HUES64 (cell line): ENCODE measurements around the gene SNTG2.

ENCODE experiments used
- H3K27ac ChIP-seq: 2 replicates; pipeline ENCODE4 v1.7.0; 2013; ENCODE audit warnings: low read depth, low read length, inconsistent platforms
- H3K27me3 ChIP-seq: 2 replicates; pipeline ENCODE4 v1.6.1; 2013; ENCODE audit warnings: mild to moderate bottlenecking, low read length; ENCODE audit not compliant: insufficient read depth
- H3K36me3 ChIP-seq: 2 replicates; pipeline ENCODE4 v1.6.1; 2013; ENCODE audit warnings: mild to moderate bottlenecking, low read length; ENCODE audit not compliant: insufficient read depth
- H3K4me1 ChIP-seq: 2 replicates; pipeline ENCODE4 v1.6.1; 2013; ENCODE audit warnings: mild to moderate bottlenecking, low read length, moderate library complexity; ENCODE audit not compliant: insufficient read depth
- H3K4me3 ChIP-seq: 2 replicates; pipeline ENCODE4 v1.5.1; 2013; ENCODE audit warnings: mild to moderate bottlenecking, low read length, moderate library complexity
- H3K9ac ChIP-seq: 2 replicates; pipeline ENCODE4 v1.6.1; 2013; ENCODE audit warnings: mild to moderate bottlenecking, low read depth, low read length
- H3K9me3 ChIP-seq: 2 replicates; pipeline ENCODE4 v1.6.1; 2013; ENCODE audit warnings: low read depth, low read length; ENCODE audit not compliant: insufficient read depth
- WGBS: fragments of 150-250, 120-280 bp; methylation state at CpG from one replicate; pipeline ENCODE4 v1.1.7; 2013; ENCODE audit warnings: missing lambda C conversion rate; 5-methylcytosine and 5-hydroxymethylcytosine counted together

The SNTG2 gene

DNA sequence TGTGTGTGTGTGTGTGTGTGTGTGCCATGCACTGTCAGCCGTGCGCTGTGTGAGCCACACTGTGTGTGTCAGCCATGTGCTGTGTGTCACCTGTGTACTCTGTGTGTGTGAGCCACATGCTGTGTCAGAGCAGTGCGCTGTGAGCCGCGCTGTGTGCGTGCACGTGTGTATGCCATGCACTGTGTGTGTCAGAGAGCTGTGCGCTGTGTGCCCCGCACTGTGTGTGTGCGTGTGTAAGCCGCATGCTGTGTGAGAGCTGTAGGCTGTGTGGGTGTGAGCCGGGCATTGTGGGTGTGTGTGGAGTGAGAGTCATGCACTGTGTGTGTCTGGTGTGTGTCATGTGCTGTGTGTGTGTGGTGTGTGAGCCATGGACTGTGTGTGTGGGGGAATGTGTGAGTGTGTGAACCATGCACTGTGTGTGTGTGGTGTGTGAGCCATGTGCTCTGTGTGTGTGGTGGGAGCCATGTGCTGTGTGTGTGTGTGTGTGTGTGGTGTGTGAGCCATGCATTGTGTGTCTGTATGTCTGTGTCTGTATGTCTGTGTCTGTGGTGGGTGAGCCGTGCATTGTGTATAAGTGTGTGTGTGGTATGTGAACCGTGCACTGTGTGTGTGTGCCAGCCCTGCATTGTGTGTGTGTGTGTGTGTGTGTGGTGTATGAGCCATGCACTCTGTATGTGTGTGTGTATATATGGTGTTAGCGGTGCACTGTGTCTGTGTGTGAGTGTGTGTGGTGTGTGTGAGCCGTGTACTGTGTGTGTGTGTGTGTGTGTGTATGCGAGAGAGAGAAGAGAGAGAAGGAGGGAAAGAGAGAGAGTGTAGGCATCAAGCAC lies 356.3 kb downstream of the SNTG2 start:
- WGBS: 94% methylated on average over 17 of the region's 17 CpGs
- Histone ChIP-seq H3K9me3 (no peaks in the 10 kb centered on the region), H3K27me3 (no peaks in the 10 kb centered on the region), H3K36me3 (no peaks in the 10 kb centered on the region), H3K4me3 (no peak overlapping the region), H3K27ac (no peak overlapping the region), H3K9ac (no peak overlapping the region), H3K4me1 (peaks cover 3% of the 10 kb centered on the region; the same call in 1 of the 2 replicates)

DNA sequence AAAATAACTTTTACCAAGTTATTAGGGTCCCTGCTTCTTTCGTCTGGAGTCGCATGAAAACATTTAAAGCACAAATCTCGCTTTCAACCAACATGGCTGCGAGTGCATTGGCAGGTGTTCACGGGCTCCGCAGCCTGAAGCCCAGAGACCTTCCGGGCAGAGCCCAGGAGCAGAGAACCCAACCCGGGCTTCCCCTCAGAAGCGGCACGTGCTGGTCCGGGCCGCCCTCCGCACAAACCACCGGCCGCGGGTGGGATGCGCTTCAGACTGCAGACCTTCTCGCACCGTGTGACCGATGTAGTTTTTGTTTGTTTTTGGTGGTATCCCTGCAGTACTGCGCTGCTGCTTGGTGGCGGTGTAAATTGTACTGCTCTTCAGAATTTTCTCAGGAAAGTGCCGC lies 357.0 kb downstream of the SNTG2 start:
- 93% methylated on average over 23 of the region's 23 CpGs for WGBS
- H3K9me3 ChIP-seq: no peaks in the 10 kb centered on the region
- no peaks in the 10 kb centered on the region for H3K27me3 ChIP-seq
- H3K4me3 ChIP-seq: no peak overlapping the region
- H3K4me1 ChIP-seq: peaks cover 3% of the 10 kb centered on the region; the same call in 1 of the 2 replicates
- H3K9ac ChIP-seq: no peak overlapping the region
- H3K27ac ChIP-seq: no peak overlapping the region
- no peaks in the 10 kb centered on the region for H3K36me3 ChIP-seq

- H3K4me1 ChIP-seq: peaks cover 3% of the 10 kb centered on the region; the same call in 1 of the 2 replicates
- H3K4me3 ChIP-seq: no peak overlapping the region
- no peak overlapping the region for H3K9ac ChIP-seq
- H3K27ac ChIP-seq: no peak overlapping the region
- no peaks in the 10 kb centered on the region for H3K36me3 ChIP-seq
- 97% methylated on average over 7 of the region's 8 CpGs for WGBS
- H3K27me3 ChIP-seq: no peaks in the 10 kb centered on the region
- H3K9me3 ChIP-seq: no peaks in the 10 kb centered on the region
Measured at GRCh38 chr2:1308678-1309077, 358.0 kb downstream of the SNTG2 start.

GRCh38 chr2:1309507-1309906 lies 358.9 kb downstream of the SNTG2 start:
- H3K4me3 ChIP-seq: no peak overlapping the region
- peak overlapping the region; percentile 48; the same call in 1 of the 2 replicates for H3K27ac ChIP-seq
- 79% methylated on average over 3 of the region's 3 CpGs for WGBS
- H3K36me3 ChIP-seq: no peaks in the 10 kb centered on the region
- H3K9ac ChIP-seq: no peak overlapping the region
- H3K4me1 ChIP-seq: peaks cover 3% of the 10 kb centered on the region; the same call in 1 of the 2 replicates
- H3K27me3 ChIP-seq: no peaks in the 10 kb centered on the region
- no peaks in the 10 kb centered on the region for H3K9me3 ChIP-seq

DNA sequence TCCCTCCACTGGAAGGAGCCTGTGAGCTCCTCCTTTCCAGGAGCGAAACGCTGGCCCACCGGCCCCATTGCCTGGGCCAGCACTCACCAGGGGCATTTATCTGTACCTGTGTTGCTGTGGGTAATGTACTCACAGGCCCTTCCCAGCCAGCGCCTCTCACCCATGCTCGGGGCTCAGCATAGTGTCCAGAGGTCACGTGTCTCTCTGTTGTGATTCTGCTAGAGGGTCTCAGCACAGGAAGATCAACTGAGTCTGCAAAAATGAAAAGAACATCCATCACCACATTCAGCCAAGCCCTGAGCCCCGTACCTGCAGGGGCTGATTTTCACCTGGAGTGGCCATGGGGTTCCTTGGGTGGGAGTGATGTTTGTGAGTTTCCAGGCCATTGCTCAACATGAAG lies 359.6 kb downstream of the SNTG2 start:
- Histone ChIP-seq H3K4me1 (peaks cover 3% of the 10 kb centered on the region; the same call in 1 of the 2 replicates), H3K36me3 (no peaks in the 10 kb centered on the region), H3K9me3 (no peaks in the 10 kb centered on the region), H3K27me3 (no peaks in the 10 kb centered on the region), H3K9ac (no peak overlapping the region), H3K4me3 (no peak overlapping the region), H3K27ac (no peak overlapping the region)
- 95% methylated on average over 7 of the region's 7 CpGs for WGBS

- Histone ChIP-seq H3K36me3 (no peaks in the 10 kb centered on the region), H3K27ac (no peak overlapping the region), H3K4me3 (no peak overlapping the region), H3K9me3 (no peaks in the 10 kb centered on the region), H3K27me3 (no peaks in the 10 kb centered on the region), H3K4me1 (peaks cover 3% of the 10 kb centered on the region; the same call in 1 of the 2 replicates), H3K9ac (no peak overlapping the region)
- WGBS: 97% methylated on average over 10 of the region's 10 CpGs
Measured at GRCh38 chr2:1310866-1311265, 360.2 kb downstream of the SNTG2 start.

DNA sequence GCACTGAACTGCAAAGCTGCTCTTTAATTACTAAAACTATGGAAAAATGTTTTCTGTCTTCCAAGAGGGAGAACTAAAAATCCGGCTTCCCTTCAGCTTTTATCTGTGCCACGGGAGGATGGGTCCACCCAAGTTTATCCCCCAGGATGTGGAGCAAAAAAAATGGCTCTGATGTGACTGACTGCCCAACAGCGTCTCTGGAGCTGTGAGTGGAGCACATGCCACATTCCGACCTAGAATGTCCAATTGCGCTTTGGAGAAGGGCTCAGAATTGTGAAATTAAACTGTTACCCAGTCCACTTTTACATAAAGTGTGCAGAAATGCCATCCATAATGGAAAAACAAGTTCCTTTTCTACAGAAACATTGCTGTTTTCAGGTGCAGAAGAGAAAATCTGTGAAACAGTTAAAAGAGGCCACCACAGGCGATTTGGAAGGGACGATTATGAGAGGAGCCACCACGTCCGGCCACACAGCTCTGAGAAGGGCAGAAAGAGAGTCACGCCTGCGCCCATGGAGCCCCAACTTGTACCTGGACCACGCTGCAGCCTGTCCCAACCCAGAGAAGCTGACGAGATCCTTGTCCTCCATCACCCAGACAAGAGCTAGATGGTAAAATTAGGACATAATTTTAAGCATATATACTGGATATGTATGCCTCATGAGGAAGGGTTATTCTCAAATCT lies 362.7 kb downstream of the SNTG2 start:
- no peaks in the 10 kb centered on the region for H3K27me3 ChIP-seq
- no peaks in the 10 kb centered on the region for H3K36me3 ChIP-seq
- no peak overlapping the region for H3K9ac ChIP-seq
- whole genome bisulfite sequencing: 96% methylated on average over 13 of the region's 13 CpGs
- H3K4me1 ChIP-seq: peaks cover 3% of the 10 kb centered on the region; the same call in 1 of the 2 replicates
- H3K27ac ChIP-seq: no peak overlapping the region
- H3K9me3 ChIP-seq: no peaks in the 10 kb centered on the region
- H3K4me3 ChIP-seq: no peak overlapping the region

DNA sequence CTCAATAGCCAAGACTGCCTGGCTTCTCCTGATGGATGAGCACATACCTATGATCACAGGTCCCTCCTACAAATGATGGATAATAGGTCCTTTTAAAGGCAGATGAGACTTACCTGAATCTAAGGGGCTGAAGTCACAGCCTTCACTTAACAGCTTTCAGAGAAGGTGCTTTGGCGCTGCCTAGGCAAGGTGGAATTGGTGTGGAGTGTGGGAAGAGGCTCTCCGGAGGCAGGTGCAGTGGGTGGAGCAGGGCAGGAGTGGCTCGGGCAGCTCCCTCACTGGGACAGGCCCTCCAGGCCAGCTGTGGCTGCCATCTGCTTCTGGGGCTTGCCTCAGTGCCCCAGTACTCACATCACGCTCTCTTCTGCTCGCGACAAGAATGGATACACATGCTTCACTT lies 363.6 kb downstream of the SNTG2 start:
- H3K4me1 ChIP-seq: peaks cover 3% of the 10 kb centered on the region; the same call in 1 of the 2 replicates
- no peaks in the 10 kb centered on the region for H3K9me3 ChIP-seq
- no peaks in the 10 kb centered on the region for H3K27me3 ChIP-seq
- no peak overlapping the region for H3K4me3 ChIP-seq
- H3K36me3 ChIP-seq: no peaks in the 10 kb centered on the region
- 92% methylated on average over 6 of the region's 6 CpGs for WGBS
- no peak overlapping the region for H3K27ac ChIP-seq
- no peak overlapping the region for H3K9ac ChIP-seq

DNA sequence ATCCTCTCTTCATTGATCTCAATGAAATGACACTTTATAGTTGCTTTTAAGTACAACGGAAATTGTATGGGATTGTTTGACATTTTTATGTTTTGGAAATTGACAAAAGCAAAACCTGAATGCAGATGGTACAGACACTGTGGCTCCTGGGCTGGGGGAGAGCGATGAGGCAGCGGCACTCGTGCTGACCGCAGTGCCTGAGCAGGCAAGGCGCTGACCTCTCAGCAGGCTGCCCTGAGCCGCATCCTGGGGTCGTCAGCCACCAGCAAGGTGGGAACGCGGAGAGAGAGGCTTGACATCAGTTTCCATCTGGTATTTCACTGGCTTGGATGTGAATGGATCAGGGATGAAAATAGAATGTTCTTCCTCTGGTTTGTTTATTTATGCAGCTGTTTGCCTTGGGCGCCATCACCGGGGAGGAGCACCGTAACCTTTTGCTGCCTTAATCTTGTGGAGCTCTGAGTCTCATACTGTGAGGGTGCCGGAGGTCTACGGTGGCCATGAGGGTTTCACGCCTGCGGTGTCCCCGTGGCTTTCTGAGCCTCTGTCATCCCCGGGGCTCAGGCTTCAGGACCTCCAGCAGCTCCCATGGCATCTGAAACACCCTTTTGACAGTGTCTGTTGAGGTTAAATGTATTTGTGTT lies 367.8 kb downstream of the SNTG2 start:
- Histone ChIP-seq H3K27me3 (no peaks in the 10 kb centered on the region), H3K27ac (no peak overlapping the region), H3K9ac (no peak overlapping the region), H3K4me1 (no peaks in the 10 kb centered on the region), H3K36me3 (no peaks in the 10 kb centered on the region), H3K9me3 (no peaks in the 10 kb centered on the region), H3K4me3 (no peak overlapping the region)
- WGBS: 88% methylated on average over 19 of the region's 19 CpGs

- no peak overlapping the region for H3K4me3 ChIP-seq
Measured at GRCh38 chr2:1319393-1319792, 368.7 kb downstream of the SNTG2 start.

DNA sequence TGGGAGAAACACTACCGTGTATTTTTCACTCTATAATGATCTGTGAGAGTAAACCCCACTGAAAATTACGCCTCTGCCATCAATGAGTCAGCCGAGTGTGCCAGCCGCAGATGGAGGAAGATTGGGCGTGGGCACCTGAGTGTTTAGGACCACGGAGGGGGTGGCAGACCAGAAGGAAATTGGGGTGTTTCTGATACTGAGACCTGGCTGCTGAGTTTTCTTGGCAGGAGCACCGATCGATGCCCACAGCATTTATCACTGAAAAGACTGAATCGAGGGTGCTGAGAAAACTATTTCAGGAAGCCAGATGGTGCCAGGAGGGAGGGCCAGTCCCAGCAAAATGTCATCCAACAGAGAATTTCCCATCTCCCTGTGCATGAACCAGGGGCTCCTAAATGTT lies 370.7 kb downstream of the SNTG2 start:
- H3K4me1 ChIP-seq: no peaks in the 10 kb centered on the region
- H3K4me3 ChIP-seq: no peak overlapping the region
- WGBS: 92% methylated on average over 9 of the region's 9 CpGs
- no peaks in the 10 kb centered on the region for H3K36me3 ChIP-seq
- H3K9ac ChIP-seq: no peak overlapping the region
- no peaks in the 10 kb centered on the region for H3K9me3 ChIP-seq
- no peak overlapping the region for H3K27ac ChIP-seq
- H3K27me3 ChIP-seq: no peaks in the 10 kb centered on the region

More at GRCh38 chr2:1319393-1319792, 368.7 kb downstream of the SNTG2 start:
- no peaks in the 10 kb centered on the region for H3K27me3 ChIP-seq
- 85% methylated on average over 7 of the region's 7 CpGs for WGBS
- no peaks in the 10 kb centered on the region for H3K4me1 ChIP-seq
- no peaks in the 10 kb centered on the region for H3K9me3 ChIP-seq
- H3K27ac ChIP-seq: no peak overlapping the region
- no peaks in the 10 kb centered on the region for H3K36me3 ChIP-seq
- H3K9ac ChIP-seq: no peak overlapping the region
